HG03066 (cell line): Measurements from ENCODE around the gene RAET1L.
"Not testable (repeated sequence)": the region's sequence is repeated elsewhere in the genome, so short reads cannot be mapped to it uniquely, and the experiment has no call there.

Experiments used
- ATAC-seq: cut with Tn5 transposase; IDR thresholded peaks from one replicate; pipeline ENCODE4 v1.9.1; 2021; ENCODE audit warnings: low read depth; ENCODE audit not compliant: unreplicated experiment

Gene RAET1L

GRCh38 chr6:149999636-150000035, 25.7 kb downstream of the RAET1L start:
- ATAC-seq: no peak

- no peak for ATAC-seq
Observed at GRCh38 chr6:149995971-149996370, 29.4 kb downstream of the RAET1L start.

DNA sequence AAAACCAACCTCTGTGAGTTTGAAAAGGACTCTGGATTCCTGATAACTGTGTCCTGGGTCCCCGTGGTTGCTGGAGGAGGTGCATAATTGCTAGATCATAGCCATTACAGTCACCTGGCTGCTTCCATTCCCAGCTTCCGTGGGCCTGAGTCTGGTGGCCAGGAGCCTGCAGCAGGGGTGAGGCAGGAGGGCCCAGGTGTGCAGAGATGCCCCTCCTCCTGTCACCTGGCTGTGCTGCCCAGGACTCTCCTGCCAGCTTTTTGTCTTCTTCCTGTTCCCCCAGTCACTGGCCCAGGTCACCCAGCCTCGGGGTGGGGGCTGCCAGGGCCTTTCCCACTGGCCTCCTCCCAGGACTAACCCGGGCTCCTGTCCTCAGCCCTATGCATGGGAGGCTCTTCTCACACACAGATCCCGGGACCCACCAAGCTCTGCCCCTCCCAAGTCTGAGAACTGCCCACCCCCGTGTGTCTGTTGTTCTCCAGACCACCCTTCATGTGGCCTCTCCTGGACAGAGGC, 30.0 kb downstream of the RAET1L start:
- no peak for ATAC-seq

- no peak for ATAC-seq
Observed at GRCh38 chr6:149991838-149992237, 33.5 kb downstream of the RAET1L start.

GRCh38 chr6:149991472-149991795, 33.9 kb downstream of the RAET1L start:
- not testable (repeated sequence) for ATAC-seq

GRCh38 chr6:149990661-149991471, 34.5 kb downstream of the RAET1L start:
- no peak for ATAC-seq

GRCh38 chr6:149990212-149990660, 35.1 kb downstream of the RAET1L start:
- no peak for ATAC-seq

GRCh38 chr6:149988550-149989346, 36.6 kb downstream of the RAET1L start:
- no peak for ATAC-seq

DNA sequence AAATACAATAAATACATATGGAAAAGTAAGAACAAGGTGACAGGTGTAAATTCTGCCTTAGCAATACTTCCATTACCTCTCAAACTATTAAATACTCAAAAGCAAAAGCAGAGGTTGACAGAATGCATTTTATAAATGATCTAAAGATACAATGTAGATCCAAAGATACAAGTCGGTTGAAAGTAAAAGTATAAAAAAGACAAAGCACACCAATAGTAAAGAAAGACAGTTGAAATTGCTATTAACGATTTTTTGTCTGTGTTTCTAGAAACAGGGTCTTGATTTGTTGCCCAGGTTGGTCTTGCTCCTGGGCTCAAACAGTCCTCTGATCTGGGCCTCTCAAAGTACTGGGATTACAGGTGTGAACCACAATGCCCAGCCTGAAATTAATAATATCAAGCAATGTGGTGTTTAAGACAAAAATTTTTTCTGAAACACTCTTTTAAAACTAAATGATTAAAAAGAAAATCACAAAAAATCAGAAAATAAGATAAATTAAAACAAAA, 37.7 kb downstream of the RAET1L start:
- no peak for ATAC-seq

- ATAC-seq: no peak
Observed at GRCh38 chr6:149985481-149985937, 39.8 kb downstream of the RAET1L start.

GRCh38 chr6:149984773-149985172, 40.6 kb downstream of the RAET1L start:
- no peak for ATAC-seq

DNA sequence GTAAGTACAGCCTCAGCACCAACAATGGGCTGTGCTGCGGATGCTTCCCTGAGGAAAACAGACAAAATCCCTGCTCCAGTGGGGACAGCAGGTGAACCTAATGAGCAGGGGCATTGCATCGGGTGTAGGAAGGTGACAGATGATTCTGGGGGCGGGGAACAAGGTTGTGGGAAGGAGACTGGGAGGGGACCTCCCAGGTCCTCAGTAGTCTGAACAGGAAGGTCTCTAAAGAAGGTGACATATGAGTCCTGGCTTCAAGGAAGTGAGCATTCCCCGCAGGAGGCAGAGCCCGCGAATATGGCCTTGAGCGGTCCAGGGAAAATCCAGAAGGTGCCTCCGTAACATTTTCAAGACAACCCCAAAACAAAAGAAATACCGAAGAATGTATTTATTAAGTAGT, 42.2 kb downstream of the RAET1L start:
- ATAC-seq: no peak

GRCh38 chr6:149979293-149979692, 46.0 kb downstream of the RAET1L start:
- no peak for ATAC-seq

GRCh38 chr6:149978610-149979009, 46.7 kb downstream of the RAET1L start:
- no peak for ATAC-seq

DNA sequence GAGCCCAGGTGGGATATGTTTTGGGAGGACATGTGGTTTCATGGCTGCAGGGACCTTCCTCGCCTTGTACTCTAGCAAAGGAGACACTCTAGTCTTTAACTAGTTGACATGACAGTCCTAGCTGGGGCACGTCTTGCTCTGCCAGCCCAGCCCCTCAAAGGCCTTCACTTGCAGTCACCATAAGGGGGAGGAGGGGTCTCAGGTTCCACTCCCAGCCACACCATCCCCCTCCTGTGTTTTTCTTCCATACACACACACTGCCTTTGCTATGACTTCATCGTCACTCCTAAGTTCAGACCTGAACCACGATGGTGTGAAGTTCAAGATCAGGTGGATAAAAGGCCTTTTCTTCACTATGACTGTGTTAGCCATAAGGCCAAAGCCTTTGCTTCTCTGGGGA, 48.1 kb downstream of the RAET1L start:
- no peak for ATAC-seq

- ATAC-seq: no peak
Observed at GRCh38 chr6:149975400-149975799, 49.9 kb downstream of the RAET1L start.

DNA sequence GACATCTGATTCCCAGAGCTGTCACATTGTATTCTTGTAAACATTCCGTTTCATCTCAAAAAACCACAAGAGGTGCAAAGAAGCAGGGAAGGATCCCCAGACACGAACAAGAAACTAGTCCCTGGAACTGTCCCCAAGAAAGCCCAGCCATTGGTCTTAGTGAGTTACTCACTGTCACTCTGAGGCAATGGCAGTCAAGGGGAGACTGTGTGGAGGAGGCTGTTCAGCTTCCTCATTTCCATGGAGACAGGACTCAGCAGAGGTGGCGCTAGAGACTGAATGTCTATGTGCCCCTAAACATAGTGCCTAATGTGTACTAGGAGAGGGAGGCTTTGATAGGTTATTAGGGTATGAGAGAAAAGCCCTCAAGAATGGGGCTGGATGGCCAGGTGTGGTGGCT, 50.5 kb downstream of the RAET1L start:
- no peak for ATAC-seq

- ATAC-seq: not testable (repeated sequence)
Observed at GRCh38 chr6:149974394-149974793, 50.9 kb downstream of the RAET1L start.

- no peak for ATAC-seq
Observed at GRCh38 chr6:149969635-149970034, 55.7 kb downstream of the RAET1L start.

DNA sequence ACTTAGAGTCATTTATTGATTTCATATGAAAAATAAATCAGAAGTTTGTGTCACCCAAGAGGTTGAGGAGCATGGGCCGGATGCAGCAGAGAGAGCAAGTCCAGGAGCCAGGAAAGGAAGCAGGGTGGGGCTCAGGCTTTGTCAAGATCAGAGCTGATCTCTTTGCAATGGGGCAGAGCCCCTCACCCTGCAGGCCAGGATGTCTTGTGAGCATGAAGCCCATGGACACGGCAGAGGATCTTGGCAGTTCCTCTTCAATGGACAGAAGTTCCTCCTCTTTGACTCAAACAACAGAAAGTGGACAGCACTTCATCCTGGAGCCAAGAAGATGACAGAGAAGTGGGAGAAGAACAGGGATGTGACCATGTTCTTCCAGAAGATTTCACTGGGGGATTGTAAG, 56.4 kb downstream of the RAET1L start:
- not testable (repeated sequence) for ATAC-seq
